A549 (cell line): Measurements from ENCODE around the gene COL8A1.

Source experiments
- BHLHE40 ChIP-seq: IDR thresholded peaks from 2 replicates; pipeline ENCODE4 v1.6.1; 2012; ENCODE audit warnings: low read depth, low read length, inconsistent platforms
- CEBPB ChIP-seq, 2 experiments: fragments of >200 bp in 1 of 2; sonication (Bioruptor Twin) in 1 of 2; formaldehyde crosslinking in 1 of 2; IDR thresholded peaks; 2 replicates each; pipeline ENCODE4 v1.6.1; 2012 to 2016
- CHD2 ChIP-seq: fragments of 150-350 bp; IDR thresholded peaks from 2 replicates; pipeline ENCODE4 v1.6.1; 2014; ENCODE audit warnings: low read length; ENCODE audit not compliant: partially characterized antibody
- CTCF ChIP-seq: fragments of >200 bp; sonication (Bioruptor Twin); formaldehyde crosslinking; IDR thresholded peaks from 3 replicates; pipeline ENCODE4 v1.5.1; 2016
- HMGXB4 ChIP-seq: fragments of 250-450 bp; sonication (Bioruptor Pico); IDR thresholded peaks from 2 replicates; pipeline ENCODE4 v1.5.0; 2021; ENCODE audit warnings: mild to moderate bottlenecking, moderate library complexity, borderline replicate concordance
- KDM1A ChIP-seq: fragments of 200-600 bp; sonication (generic); IDR thresholded peaks from 2 replicates; pipeline ENCODE4 v1.6.1; 2016; ENCODE audit warnings: low read depth, mild to moderate bottlenecking
- PHF8 ChIP-seq: fragments of 200-600 bp; sonication (generic); IDR thresholded peaks from 2 replicates; pipeline ENCODE4 v1.6.1; 2016; ENCODE audit warnings: low read depth, mild to moderate bottlenecking, antibody characterized with exemption, moderate library complexity, borderline replicate concordance
- POLR2A ChIP-seq: IDR thresholded peaks from 2 replicates; pipeline ENCODE4 v1.6.1; 2012; ENCODE audit warnings: mild to moderate bottlenecking, low read length
- REST ChIP-seq: fragments of 200-600 bp; sonication (generic); IDR thresholded peaks from 2 replicates; pipeline ENCODE4 v1.6.1; 2016; ENCODE audit warnings: antibody characterized with exemption, mild to moderate bottlenecking, moderate library complexity
- ZFP36 ChIP-seq: fragments of 450-650 bp; IDR thresholded peaks from 2 replicates; pipeline ENCODE4 v1.6.1; 2014; ENCODE audit warnings: borderline replicate concordance; ENCODE audit not compliant: partially characterized antibody

GRCh38 chr3:99839613-99840012, 201.2 kb downstream of the COL8A1 start:
- no peak for TF ChIP-seq CTCF
- TF ChIP-seq CHD2 = no peak
- no peak for TF ChIP-seq REST
- no peak for TF ChIP-seq CEBPB (IDR thresholded peaks at IDR 0.05)
- TF ChIP-seq HMGXB4 = no peak
- no peak for TF ChIP-seq ZFP36
- no peak for TF ChIP-seq POLR2A
- no peak for TF ChIP-seq PHF8
- TF ChIP-seq KDM1A = no peak
- no peak for TF ChIP-seq BHLHE40
